GM12892 (cell line): ENCODE data around the gene CENPB.
"Not testable (repeated sequence)": the region's sequence is repeated elsewhere in the genome, so short reads cannot be mapped to it uniquely, and the experiment has no call there.

Experiments
- DNase-seq: peaks from one replicate; pipeline ENCODE4 v3.0.0; 2011; ENCODE audit not compliant: insufficient read length
- FAIRE-seq: peaks from 2 replicates; lab custom pipeline; 2011; peaks lifted over from hg19 to GRCh38; lab: Jason Lieb, UNC
- POLR2A ChIP-seq: IDR thresholded peaks from 2 replicates; pipeline ENCODE4 v1.6.1; 2011; ENCODE audit warnings: low read depth, low read length, control low read depth
- POLR2AphosphoS5 ChIP-seq: IDR thresholded peaks from 2 replicates; pipeline ENCODE4 v1.6.1; 2011; ENCODE audit warnings: low read depth, low read length, control low read depth
- TAF1 ChIP-seq: IDR thresholded peaks from 2 replicates; pipeline ENCODE4 v1.6.1; 2011; ENCODE audit warnings: low read depth, mild to moderate bottlenecking, control low read depth, low read length, borderline replicate concordance

The CENPB gene

DNA sequence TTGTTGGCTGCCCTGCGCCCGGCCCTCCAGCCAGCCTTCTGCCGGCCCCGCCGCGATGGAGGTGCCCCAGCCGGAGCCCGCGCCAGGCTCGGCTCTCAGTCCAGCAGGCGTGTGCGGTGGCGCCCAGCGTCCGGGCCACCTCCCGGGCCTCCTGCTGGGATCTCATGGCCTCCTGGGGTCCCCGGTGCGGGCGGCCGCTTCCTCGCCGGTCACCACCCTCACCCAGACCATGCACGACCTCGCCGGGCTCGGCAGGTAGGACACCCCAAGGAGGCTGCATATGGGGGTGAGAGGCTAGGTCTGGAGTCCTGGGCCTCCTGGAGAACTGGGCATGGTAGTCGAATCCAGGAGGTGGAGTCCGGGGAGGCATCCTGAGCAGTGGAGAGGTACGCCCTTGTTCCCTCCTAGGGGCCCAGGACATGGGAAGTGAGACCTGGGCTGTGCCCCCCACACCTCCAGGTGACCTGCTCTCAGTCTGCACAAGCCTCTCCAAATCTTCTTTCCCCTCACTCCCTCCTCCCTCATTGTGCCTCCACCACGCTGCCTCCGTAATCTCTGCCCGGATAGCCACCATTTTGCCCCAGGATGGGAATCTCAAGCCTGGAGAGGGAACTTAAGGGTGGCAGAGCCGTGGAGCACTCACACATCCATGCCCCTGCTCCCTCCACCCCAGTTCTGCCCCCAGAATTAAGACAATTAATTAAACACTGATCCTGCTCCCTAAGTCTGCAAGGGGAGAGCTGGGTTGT, 10.1 kb upstream of the CENPB start:
- TF ChIP-seq POLR2AphosphoS5 = no peak
- TF ChIP-seq TAF1 = no peak
- no peak for TF ChIP-seq POLR2A
- DNase-seq (no peak), FAIRE-seq (peak; percentile 74)

DNA sequence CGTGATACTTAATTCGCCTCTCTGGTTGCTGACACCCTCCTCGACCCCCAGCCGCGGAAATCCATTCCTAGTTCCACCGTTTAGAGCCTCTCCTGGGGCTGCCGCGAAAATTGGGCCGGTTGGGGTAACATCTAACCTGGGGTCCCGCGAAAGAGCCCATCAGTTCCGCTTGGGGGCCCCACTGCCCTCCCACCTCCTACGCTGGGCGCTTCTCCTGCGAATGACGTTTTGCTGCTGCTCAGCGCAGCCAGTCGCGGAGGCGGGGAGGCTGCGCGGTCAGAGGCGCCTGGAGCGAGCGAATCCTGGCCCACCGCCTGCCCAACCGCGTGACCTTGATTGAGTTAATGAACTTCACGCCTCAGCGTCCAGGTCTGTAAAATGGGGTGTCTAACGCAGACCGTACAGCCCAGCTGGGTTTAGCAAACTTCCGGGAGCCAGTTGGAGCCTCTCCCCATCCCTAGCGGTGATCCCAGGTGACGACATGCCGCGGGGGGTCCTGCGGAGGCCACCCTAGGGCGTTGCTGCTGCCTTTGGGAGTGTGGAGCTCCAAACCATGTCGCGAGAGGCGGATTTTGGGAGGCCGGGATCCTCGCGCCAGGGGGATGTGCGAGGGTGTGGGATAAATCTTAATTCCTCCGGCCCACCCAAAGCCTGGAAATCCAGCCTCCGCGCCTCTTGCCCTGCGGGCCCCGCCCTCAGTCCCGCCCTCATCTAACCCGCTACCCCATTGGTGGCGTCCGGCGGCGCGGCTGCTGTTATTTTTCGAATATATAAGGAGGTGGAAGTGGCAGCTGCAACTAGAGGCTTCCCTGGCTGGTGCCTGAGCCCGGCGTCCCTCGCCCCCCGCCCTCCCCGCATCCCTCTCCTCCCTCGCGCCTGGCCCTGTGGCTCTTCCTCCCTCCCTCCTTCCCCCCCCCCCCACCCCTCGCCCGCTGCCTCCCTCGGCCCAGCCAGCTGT, 9.2 kb upstream of the CENPB start, which contains the start of gene CDC25B:
TSS of gene CDC25B (plus strand) at position 800 of the 958 bp plus-strand sequence. CDS start 222 bp downstream, outside the sequence.
- DNase-seq (peak; percentile 93), FAIRE-seq (peak; percentile 94)
- peak; percentile 70 for TF ChIP-seq POLR2A
- TF ChIP-seq POLR2AphosphoS5 = peak; percentile 42; the same call in 1 of the 2 replicates
- no peak for TF ChIP-seq TAF1

DNA sequence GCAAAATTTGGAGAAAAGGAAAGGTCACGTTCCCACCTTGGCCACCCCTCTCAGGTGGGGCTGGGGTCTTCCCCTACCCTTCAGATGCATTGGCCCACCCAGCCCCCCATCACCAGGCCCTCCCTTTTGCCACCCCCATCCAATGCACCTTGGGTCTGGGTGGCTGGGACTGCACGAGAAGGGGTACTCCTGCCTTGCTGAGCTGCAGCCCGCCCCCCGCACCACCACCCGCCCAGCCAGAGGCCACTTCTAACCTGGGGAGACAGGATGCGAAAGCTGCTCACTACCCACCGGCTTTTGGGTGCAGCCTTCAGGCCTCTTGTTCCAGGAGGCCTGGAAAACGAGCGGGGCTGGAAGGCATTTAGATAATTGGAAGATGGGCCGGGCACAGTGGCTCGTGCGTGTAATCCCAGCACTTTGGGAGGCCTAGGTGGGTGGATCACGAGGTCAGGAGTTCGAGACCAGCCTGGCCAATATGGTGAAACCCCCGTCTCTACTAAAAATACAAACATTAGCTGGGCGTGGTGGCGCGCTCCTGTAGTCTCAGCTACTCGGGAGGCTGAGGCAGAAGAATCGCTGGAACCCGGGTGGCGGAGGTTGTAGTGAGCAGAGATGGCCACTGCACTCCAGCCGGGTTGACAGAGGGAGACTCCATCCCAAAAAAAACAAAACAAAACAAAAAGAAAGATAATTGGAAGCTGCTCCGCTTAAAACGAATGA, 8.3 kb upstream of the CENPB start:
- TF ChIP-seq POLR2A (no peak), TAF1 (no peak), POLR2AphosphoS5 (no peak)
- FAIRE-seq (no peak), DNase-seq (no peak)

DNA sequence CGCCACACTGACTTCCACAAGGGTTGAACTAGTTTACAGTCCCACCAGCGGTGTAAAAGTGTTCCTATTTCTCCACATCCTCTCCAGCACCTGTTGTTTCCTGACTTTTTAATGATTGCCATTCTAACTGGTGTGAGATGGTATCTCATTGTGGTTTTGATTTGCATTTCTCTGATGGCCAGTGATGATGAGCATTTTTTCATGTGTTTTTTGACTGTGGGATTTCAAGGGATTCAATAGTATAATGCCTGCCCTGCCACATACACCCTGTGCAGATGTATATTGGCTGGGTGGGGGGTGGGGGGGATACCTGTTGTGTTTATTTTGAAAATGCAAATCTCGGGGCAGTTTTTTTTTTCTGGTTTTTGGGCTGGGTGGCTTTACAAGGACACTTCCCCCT, 7.6 kb upstream of the CENPB start:
- not testable (repeated sequence) for DNase-seq, FAIRE-seq

DNA sequence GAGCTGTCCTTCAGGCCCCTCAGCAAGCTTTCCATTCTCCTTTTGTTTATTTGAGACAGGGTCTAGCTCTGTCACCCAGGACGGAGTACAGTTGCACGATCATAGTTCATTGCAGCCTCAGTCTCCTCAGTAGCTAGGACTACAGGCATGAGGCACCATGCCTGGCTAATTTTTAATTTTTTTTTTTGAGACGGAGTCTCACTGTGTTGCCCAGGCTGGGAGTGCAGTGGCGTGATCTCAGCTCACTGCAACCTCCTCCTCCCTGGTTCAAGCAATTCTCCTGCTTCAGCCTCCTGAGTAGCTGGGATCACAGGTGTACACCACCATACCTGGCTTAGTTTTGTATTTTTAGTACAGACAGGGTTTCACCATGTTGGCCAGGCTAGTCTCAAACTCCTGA, 2.7 kb upstream of the CENPB start:
- DNase-seq, FAIRE-seq: not testable (repeated sequence)

DNA sequence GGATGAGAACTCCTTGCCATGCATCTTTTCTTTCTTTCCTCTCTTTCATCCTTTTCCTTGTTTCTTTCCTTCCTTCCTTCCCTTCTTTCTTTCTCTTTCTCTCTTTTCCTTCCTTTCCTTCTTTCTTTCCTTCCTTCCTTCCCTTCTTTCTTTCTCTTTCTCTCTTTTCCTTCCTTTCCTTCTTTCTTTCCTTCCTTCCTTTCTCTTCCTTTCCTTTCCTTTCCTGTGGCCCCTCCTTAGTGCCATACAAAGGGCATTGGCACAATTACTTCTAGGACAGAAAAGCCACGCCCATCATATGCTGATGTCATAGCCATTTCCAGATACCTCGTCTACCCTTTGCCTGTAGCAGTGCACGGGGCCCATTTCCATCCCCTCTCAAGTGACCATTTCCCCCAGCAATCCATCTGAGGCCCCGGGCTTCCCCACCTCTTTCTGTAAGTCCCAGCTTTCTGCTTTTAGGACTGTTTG, 2.2 kb upstream of the CENPB start:
- no peak for DNase-seq
- FAIRE-seq = no peak
- no peak for TF ChIP-seq POLR2AphosphoS5
- no peak for TF ChIP-seq POLR2A
- TF ChIP-seq TAF1 = no peak

DNA sequence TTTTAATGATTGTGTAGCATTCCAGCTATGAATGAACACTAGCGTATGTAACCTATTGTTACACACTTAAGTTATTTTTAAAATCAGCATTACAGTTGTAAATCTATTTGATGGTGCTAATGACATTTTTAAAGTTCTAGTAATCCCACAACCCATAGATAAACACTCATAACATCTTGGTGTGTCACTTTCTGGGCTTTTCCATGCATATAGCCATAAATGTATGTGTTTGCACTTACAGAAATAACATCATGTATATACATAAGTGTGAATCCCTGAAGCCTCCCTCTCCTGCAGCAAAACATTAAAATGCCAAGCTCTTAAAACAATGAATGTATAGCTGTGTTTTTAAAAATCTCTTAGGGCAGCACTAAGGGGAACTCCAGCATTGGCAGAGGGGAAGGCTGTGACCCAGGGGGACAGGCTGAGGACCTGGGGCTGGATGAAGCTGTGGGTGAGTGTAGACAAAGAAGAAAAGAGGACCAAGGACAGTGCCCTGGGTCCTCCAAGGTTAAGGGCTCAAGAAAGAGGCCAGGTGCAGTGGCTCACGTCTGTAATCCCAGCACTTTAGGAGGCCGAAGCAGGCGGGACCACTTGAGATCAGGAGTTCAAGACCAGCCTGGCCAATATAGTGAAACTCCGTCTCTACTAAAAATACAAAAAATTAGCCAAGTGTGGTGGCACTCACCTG, 929 bp upstream of the CENPB start:
- FAIRE-seq (peak; percentile 42), DNase-seq (no peak)

DNA sequence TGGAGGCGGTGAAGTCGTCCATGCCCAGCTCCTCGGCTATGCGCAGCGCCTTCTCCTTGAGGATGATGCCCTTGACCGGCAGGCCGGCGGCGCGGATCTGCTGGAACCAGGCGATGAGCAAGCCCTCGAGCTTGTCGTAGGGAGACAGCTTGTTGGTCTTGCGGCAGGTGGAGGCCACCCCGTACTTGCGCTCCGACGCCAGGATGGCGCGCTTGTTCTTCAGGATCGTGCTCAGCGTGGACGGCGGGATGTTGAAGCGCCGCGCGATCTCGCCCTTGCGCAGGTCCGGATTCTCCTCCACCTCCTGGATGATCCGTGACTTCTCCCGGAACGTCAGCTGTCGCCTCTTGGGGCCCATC, 435 bp downstream of the CENPB start:
- no peak for TF ChIP-seq POLR2A
- TF ChIP-seq TAF1 = no peak
- TF ChIP-seq POLR2AphosphoS5 = no peak
- peak; percentile 50 for DNase-seq
- FAIRE-seq = no peak

More for the DNA sequence above, 929 bp upstream of the CENPB start:
- TF ChIP-seq TAF1 (no peak), POLR2A (no peak), POLR2AphosphoS5 (no peak)

DNA sequence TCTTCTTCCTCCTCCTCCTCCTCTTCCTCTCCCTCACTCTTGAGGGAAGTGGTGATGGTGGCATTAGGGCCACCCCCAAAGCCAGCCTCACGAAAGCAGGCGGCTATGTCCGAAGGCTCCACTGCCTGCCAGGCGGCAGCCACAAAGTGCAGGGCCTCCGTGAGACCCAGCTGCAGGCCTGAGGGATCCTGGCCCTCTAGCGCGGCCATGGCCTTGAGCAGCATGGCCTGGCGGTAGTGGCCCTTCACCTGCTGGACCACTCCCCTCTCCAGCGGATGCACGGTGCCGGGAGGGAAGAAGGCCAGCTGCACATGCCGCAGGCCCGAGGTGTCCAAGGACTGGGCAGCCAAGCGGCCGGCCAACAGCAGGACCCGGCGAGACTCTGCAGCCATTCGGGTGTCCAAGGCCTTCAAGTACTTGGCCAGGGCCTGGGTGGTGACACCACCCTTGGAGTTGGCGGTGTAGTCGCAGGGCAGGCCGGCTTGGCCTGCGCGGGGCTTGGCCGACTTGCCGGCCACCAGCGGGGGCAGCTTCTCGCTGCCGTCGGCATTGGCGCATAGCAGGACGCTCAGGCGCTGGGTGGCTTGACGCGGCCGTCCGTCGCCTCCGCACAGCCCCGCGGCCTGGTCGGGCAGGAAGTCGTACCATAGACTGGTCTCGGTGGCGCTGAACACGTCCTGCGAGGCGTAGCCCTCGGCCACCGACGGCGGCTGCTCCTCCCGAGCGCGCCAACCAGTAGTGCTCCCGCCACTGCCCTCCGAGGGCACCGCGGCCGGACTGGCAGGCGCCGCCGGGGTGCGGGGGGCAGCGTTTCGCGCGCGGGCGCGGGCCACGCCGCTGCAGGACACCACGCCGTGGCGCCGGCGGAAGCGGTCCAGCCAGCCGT, 1.1 kb downstream of the CENPB start:
- TF ChIP-seq POLR2AphosphoS5 (no peak), POLR2A (no peak), TAF1 (no peak)
- DNase-seq (no peak), FAIRE-seq (no peak)

DNA sequence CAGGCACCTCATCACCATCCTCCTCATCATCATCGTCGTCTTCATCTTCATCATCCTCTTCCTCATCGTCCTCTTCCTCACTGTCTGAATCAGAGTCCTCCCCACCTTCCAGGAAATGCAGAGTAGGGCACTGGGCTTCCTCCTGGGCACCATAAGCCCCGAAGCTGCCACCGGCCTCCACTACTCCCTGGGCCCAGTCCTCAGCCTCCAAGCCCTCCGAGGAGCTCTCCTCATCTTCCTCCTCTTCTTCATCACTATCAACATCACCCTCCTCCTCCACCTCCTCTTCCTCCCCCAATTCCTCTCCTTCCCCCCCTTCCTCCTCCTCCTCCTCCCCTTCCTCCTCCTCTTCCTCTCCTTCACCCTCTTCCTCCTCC, 1.7 kb downstream of the CENPB start:
- FAIRE-seq = no peak
- no peak for DNase-seq
- no peak for TF ChIP-seq TAF1
- no peak for TF ChIP-seq POLR2AphosphoS5
- no peak; the same call in 1 of the 2 replicates for TF ChIP-seq POLR2A

DNA sequence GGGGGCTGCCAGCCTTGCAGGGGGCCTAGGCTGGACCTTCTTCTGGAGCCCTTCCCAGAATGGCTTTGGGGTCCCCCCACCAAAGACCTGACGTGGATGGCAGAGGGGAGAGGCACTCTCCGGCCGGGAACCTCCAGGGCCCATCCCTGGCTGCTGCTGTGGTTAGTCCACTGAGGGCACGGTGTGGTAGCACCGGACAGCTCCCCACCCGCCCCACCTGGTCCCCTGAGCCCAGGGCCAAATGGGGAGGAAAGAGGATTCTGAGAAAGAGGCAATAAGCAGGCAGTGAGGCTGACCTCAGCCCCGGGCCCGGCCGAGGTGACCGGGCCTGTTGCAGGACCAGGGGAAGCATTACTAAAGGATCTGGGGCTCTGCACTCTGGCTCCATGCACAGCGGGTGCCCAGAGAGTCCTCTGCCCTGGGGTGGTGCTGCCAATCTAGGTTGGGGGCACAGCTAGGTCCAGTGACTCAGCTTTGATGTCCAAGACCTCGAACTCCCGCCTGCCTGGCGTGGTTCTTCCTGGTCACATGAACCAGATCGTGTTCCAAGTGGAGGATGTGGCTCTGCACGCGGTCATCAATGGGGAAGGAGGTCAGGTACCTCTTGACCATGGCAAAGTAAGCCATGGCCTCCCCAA, 2.2 kb downstream of the CENPB start:
- no peak for TF ChIP-seq TAF1
- no peak for TF ChIP-seq POLR2A
- no peak for DNase-seq
- FAIRE-seq = no peak
